Thyroid gland (tissue), 4 donors: ENCODE measurements around the gene TBX3. TPM values are rescaled to one million over a fixed set of nuclear protein-coding genes. Genes with fewer than 3 reads are reported as not detected.
A peak's percentile ranks its signal among the peaks of the same experiment; 100 is the strongest.

Experiments used
- DNase-seq, 2 donors: peaks; one replicate each; pipeline ENCODE4 v3.0.0-alpha.2; 2019
- H3K27ac ChIP-seq, 3 donors: fragments of 200-600 bp; sonication (generic); 1 replicate in 2 of 3; 2 replicates in 1 of 3; pipeline ENCODE4 v1.5.1; 2016 to 2019; ENCODE audit warnings: mild to moderate bottlenecking in 1 of 3, moderate library complexity in 1 of 3
- H3K27me3 ChIP-seq: fragments of 200-600 bp; sonication (generic); one replicate; pipeline ENCODE4 v1.5.1; 2019
- H3K36me3 ChIP-seq, 2 donors: fragments of 200-600 bp; sonication (generic); one replicate each; pipeline ENCODE4 v1.5.1; 2016 to 2019
- H3K4me1 ChIP-seq, 2 donors: fragments of 200-600 bp; sonication (generic); one replicate each; pipeline ENCODE4 v1.5.1; 2017 to 2019
- H3K4me3 ChIP-seq, 3 donors: fragments of 200-600 bp; sonication (generic); replicated peaks in 1 of 3; 1 replicate in 2 of 3; 2 replicates in 1 of 3; pipeline ENCODE4 v1.5.1; 2016; ENCODE audit warnings: mild to moderate bottlenecking in 1 of 3
- H3K9me3 ChIP-seq: fragments of 200-600 bp; sonication (generic); one replicate; pipeline ENCODE4 v1.5.1; 2017
- CTCF ChIP-seq, 6 experiments: fragments of 200-600 bp in 3 of 6; fragments of 450-650 bp in 3 of 6; sonication (generic) in 3 of 6; IDR thresholded peaks; one replicate each; pipeline ENCODE4 v1.5.1; 2016 to 2019; ENCODE audit warnings: antibody characterized with exemption in 6 of 6, mild to moderate bottlenecking in 2 of 6, inconsistent platforms in 1 of 6, moderate library complexity in 1 of 6
- POLR2A ChIP-seq, 2 donors: fragments of 450-650 bp; IDR thresholded peaks; one replicate each; pipeline ENCODE4 v1.6.1; 2017; ENCODE audit warnings: antibody characterized with exemption in 2 of 2, mild to moderate bottlenecking in 2 of 2, moderate library complexity in 1 of 2
- WGBS, 2 donors: methylation state at CpG; one replicate each; pipeline ENCODE4 v1.1.5; 2017; 5-methylcytosine and 5-hydroxymethylcytosine counted together
- intact Hi-C: fragments of 100-400 bp; cut with DNase I; formaldehyde crosslinking; loops from one replicate; pipeline ENCODE4 v1.15.1; 2023
- total RNA-seq, 4 donors: library from RNA; depleted of rRNA; stranded (reverse); fragments of >200 nt; gene quantifications; one replicate each; pipeline ENCODE4 v1.2.3, GENCODE V29; 2016

Gene TBX3
- total RNA-seq, 4 donors from 2014 or later = 104 to 258 (median 192) TPM

DNA sequence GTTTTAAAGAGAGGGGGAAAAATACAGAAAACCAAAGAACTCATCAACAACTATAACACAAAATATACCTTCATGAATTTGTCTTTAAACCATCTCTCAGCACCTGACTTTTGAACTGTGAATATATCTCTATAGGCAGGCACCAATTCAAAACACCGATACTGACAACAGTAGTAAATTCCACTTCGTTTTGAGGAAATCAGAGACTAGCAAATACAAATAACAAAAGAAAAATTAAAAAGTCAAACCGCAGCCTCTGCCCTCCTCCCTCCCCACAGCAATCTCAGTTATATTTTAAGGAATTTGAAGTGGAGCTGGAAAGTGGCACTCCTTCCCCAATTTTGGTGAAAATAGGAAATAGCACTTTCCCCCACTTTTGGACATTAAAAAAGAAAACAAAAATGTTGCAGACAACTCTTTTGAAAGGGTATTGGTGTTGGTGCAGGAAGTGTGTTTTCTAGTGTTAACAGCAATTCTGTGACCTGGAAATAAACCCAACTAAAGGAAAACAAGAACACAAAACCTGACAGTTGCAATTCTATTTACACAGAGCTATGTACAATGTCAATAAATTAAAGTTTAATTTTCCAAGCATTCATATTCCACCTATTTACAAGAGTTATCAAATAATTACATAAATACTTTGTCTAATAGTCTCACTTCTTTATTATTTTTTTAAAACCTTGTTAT is 13.5 kb downstream of the TBX3 start:
- intact Hi-C loops = no loop called here
- peaks cover 13 to 27% of the 10 kb centered on the region in 2 donors for H3K4me1 ChIP-seq
- H3K27ac ChIP-seq = peak overlapping the region; percentile 92 to 99 (median 99)
- 12 to 24% methylated on average over 3 of the region's 3 CpGs for WGBS, 2 donors
- H3K9me3 ChIP-seq = no peaks in the 10 kb centered on the region
- H3K36me3 ChIP-seq = peaks cover 16 to 27% of the 10 kb centered on the region in 2 donors
- DNase-seq = no peak
- no peaks in the 10 kb centered on the region for H3K27me3 ChIP-seq
- H3K4me3 ChIP-seq = peak overlapping the region in 1 of 3 donors; percentile 5
- no peak for TF ChIP-seq POLR2A (IDR thresholded peaks at IDR 0.05)
- no peak for TF ChIP-seq CTCF (IDR thresholded peaks at IDR 0.05)

GRCh38 chr12:114669401-114670290 is 14.3 kb downstream of the TBX3 start:
- peak in 1 of 2 donors; percentile 75 for TF ChIP-seq POLR2A (IDR thresholded peaks at IDR 0.05)
- TF ChIP-seq CTCF (IDR thresholded peaks at IDR 0.05) = no peak
- Histone ChIP-seq H3K36me3 (peaks cover 12 to 21% of the 10 kb centered on the region in 2 donors), H3K4me3 (peak overlapping the region in 2 of 3 donors; percentile 37 to 50), H3K27me3 (no peaks in the 10 kb centered on the region), H3K27ac (peak overlapping the region; percentile 92 to 99 (median 99)), H3K9me3 (no peaks in the 10 kb centered on the region), H3K4me1 (peaks cover 13 to 20% of the 10 kb centered on the region in 2 donors)
- intact Hi-C loops = loop anchor here (5.0 to 10.0 kb wide), 2 partner anchors 965 to 1083 kb away; no protein-coding TSS in a partner anchor
- peak; percentile 82 to 86 for DNase-seq
- WGBS, 2 donors = 19 to 27% methylated on average over 19 to 29 of the region's 33 CpGs

DNA sequence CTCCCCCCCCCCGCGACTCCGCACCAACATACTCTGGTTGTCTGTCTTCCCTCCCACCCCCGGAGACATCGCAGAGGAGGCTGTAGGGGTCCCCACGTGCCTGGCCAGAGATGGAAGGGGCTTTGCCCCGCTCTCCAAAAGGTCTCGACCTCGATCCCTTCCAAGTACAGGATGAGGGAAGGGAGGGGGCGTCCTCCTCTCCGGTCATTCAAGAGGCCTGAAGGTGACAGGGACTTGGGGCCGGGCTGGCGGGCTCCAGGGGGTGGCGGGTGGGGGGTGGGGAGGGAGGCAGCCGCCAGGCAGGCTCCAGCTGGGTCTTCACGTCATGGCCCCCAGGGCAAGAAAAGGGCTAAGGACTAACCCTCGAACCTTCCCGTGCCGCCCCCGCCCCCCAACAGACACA is 15.1 kb downstream of the TBX3 start:
- intact Hi-C loops = loop anchor here (5.0 to 10.0 kb wide), 2 partner anchors 966 to 1083 kb away; no protein-coding TSS in a partner anchor
- no peaks in the 10 kb centered on the region for H3K9me3 ChIP-seq
- peak overlapping the region; percentile 92 to 99 (median 99) for H3K27ac ChIP-seq
- TF ChIP-seq CTCF (IDR thresholded peaks at IDR 0.05) = no peak
- no peak for TF ChIP-seq POLR2A (IDR thresholded peaks at IDR 0.05)
- peak; percentile 41 to 54 for DNase-seq
- peaks cover 4 to 14% of the 10 kb centered on the region in 2 donors for H3K36me3 ChIP-seq
- no peaks in the 10 kb centered on the region for H3K27me3 ChIP-seq
- WGBS, 2 donors = 22 to 24% methylated on average over 4 to 7 of the region's 20 CpGs
- peaks cover 14% of the 10 kb centered on the region in 2 donors for H3K4me1 ChIP-seq
- H3K4me3 ChIP-seq = peak overlapping the region in 2 of 3 donors; percentile 37 to 50

- intact Hi-C loops = loop anchor here (5.0 to 10.0 kb wide), 2 partner anchors 966 to 1084 kb away; no protein-coding TSS in a partner anchor
- peaks cover 9 to 14% of the 10 kb centered on the region in 2 donors for H3K4me1 ChIP-seq
Measured at GRCh38 chr12:114668151-114668885, 15.7 kb downstream of the TBX3 start.

More at GRCh38 chr12:114668151-114668885, 15.7 kb downstream of the TBX3 start:
- peaks cover 0 to 8% of the 10 kb centered on the region in 2 donors for H3K36me3 ChIP-seq
- 0 to 1% methylated on average over 40 to 43 of the region's 46 CpGs for WGBS, 2 donors
- peak overlapping the region; percentile 92 to 99 (median 99) for H3K27ac ChIP-seq
- H3K4me3 ChIP-seq = peak overlapping the region in 2 of 3 donors; percentile 34 to 37
- no peaks in the 10 kb centered on the region for H3K9me3 ChIP-seq
- H3K27me3 ChIP-seq = no peaks in the 10 kb centered on the region
- TF ChIP-seq POLR2A (IDR thresholded peaks at IDR 0.05) (peak in 1 of 2 donors; percentile 73), CTCF (IDR thresholded peaks at IDR 0.05) (peak in 5 of 6 experiments; percentile 15 to 85 (median 65))
- peak; percentile 92 to 93 for DNase-seq
